NCI-H460 (cell line): ENCODE results near the gene NRXN2. TPM values are rescaled to one million over a fixed set of nuclear protein-coding genes. Genes with fewer than 3 reads are reported as not detected.
A peak's percentile ranks its signal among the peaks of the same experiment; 100 is the strongest.

Source experiments
- DNase-seq: peaks from one replicate; pipeline ENCODE4 v3.0.0-alpha.2; 2016; ENCODE audit warnings: low read depth; ENCODE audit errors: extremely low read depth
- polyA plus RNA-seq: library from polyadenylated mRNA; depleted of rRNA; stranded (reverse); fragments of >200 nt; gene quantifications from 2 replicates; pipeline ENCODE4 v1.2.3, GENCODE V29; 2014; cell fraction: nucleus; rRNA removed
- total RNA-seq: library from RNA; depleted of rRNA; stranded (reverse); fragments of >200 nt; shearing (Covaris generic); gene quantifications from 2 replicates; pipeline ENCODE4 v1.2.3, GENCODE V29; 2014; rRNA removed

NRXN2 gene
- total RNA-seq: 0.05 TPM in 1 of 2 replicates, not detected in the other
- polyA plus RNA-seq: not detected in 2 replicates

DNA sequence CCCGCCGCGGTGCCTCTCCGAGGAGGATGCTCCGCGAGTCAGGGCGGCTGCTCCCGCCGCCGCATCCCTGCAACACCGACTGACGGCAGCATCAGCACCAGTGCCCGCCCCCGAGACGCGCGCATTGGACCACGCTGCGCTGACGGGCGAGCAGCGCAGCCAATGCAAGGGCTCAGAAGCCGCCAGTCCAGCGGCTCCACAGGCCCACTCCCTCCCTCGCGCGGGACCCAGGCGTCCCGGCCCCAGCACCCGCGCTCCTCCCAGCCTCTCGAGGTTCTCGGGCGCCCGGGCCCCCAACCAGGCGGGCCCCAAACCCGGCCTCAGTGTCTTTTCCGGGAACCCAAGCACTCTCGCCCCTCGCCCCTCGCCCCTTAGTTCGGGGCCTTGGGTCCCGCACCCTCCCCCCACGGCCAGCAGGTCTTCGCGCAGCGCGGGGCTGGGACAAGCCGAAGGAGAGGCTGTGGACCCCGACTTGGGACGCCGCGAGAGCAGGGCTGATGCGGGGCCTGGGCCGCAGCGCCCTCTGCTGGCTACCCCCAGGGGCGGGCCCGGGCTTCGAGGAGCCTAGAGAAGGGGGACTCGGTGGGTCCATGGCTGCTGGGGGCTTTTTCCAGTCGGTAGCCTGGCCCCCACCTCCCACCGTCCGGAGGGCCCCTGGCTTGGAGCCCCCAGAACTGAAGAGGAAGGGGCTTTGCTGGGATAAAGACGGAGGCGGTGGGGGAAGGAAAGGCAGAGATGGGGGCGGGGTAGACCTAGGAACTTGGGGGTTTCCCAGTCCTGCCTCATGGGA, at the start of gene NRXN2:
TSS of gene NRXN2 (minus strand) at position 81 of the 790 bp plus-strand sequence. CDS start 9,498 bp downstream, outside the sequence.
- DNase-seq: peak; percentile 74

DNA sequence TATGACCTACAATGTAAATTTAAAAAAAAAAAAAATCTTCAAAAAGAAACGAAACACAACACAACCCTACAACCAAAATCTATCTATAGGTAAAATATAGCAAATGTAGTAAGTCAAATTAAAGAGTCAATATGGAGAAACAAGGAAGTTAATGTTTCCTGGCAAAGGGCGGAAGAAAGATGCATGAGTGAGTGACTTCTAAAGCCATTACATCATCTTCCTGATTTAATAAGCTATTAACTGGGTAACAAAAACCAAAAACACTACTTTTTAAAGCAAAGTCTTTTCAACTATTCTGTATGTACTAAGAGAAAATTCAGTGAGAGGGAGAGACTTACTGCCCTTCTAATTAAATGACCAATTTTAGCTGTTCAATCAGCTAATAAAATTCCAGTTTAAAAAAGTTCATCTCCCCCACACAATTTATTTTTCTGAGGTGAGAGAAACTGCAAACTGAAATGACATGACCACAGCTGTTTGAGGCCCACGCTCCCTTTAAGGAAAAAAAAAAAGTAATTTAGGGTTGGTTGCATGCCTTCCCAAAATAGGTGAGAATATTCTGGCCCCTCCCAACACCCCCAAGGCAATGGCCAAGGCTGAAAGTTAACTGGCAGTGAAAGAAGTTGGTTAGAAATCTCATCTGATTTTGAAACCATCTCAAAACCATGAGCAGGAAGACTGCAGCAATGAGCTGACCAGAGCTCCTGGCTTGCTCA, 49.5 kb upstream of the NRXN2 start:
- no peak for DNase-seq

DNA sequence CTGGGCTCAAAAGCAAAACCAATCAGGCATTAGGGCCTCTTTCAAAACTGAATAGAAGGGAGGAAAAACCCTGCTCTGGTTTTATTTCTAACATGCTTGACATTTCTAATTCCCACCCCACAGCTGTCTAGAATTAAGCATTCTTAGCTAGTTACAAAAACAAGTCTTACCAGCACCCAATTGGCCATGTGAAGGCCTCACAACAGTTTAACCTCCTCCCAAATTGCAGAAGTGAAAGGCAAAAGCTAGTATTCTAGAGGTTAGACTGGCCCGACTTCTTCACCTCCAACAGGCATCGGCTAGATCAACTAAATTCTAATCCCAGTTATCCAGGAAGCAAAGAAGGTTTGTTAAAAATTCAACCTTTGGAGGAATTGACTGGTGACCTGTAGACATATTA, 48.9 kb upstream of the NRXN2 start:
- DNase-seq: no peak

DNA sequence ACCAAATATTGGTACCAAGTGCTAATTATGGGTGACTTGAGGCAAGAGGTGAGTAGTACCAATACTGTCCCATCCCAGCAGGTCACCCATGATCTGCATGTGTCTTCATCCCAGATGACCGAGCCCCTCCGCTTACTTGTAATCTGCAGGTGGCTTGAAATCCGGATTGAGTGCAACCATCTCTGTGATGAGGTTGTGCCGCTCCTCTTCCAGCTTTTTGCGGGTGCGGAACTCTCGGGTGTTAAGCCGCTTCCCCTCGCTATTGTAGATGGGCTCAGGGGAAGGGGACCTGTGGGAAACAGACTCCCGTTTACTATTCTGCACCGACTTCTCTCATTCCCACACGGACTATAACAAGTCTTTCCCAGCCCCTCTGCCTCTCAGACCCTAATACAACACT, 47.1 kb upstream of the NRXN2 start:
- DNase-seq: no peak

DNA sequence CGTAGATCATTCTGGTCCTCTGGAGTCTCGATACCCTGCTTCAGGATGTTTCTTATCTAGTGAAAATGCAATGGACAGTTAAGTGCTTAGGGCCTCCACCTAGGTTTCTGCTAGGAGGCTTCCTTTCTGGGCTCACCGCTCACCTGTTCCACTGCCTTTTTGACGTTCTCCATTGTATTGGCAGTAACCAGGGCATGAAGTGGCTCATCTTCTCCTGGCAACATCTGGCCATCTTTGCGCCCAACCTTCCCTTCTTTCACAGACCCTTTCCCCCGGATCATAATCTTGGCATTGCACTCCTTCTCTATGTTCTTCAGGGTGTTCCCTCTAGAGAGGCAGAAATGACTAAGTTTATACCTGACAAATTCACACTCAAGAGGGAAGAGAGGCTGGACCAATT, 46.3 kb upstream of the NRXN2 start:
- no peak for DNase-seq

DNA sequence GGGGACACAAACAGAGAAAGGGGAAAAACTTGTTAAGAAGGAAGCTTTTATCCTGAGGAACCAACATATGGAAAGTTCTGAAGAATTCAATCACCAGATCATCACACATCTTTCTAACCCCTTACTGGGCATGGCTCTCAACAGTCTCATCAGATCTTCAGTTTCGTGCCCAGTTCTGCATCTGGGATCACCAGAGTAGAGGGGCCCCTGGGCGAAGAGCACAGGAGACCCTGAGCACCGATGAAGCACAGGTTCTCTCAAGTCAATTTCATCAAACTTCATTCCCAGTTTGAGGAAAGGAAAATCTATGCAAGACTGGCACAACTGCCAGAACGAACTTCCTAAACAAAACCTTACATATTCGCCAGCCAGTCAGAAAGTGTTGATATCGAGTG, 45.3 kb upstream of the NRXN2 start:
- DNase-seq: no peak

DNA sequence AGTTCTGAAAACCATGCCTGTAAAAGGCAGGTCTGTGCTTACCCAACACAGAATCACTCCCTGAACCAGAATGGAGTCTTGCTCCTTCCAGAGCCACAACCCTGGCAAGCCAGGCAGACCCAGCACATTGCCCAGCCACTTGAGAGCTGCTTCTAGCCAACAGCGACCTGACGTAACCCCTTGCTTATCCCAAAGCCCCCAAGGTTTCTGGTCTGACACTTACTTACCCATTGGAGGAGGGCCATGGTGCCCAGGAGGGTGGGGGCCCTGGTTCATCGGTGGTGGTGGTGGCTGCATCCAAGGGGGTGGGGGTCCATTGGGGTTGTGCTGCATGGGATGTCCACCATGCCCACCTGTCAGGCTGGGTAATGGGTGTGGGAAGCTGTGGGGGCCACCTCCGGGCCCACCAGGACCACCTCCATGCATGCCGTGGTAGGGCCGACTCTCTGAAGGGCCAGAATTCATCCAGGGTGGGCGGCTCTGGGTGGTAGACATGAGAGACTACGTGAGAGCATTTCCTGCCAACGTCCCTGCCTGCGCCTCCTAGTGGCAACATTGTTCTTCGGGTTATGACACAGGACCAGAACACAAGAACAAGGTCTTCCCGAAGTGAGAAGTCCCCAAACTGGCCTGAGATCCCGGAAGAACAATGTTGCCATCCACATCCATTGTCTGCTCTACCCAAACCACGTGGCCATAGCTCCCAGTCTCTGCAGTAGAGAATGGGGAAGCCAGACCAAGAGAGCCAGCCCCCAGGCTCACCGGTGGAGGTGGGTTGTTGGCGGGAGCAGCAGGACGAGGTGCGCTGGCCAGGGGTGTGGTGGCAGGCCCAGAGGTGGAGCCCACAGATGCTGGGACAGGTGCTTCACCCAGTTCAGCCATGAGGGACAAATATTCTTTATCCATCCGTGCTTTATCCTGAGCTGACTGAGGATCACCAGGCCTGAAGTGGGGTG, 44.6 kb upstream of the NRXN2 start:
- peak; percentile 43 for DNase-seq

DNA sequence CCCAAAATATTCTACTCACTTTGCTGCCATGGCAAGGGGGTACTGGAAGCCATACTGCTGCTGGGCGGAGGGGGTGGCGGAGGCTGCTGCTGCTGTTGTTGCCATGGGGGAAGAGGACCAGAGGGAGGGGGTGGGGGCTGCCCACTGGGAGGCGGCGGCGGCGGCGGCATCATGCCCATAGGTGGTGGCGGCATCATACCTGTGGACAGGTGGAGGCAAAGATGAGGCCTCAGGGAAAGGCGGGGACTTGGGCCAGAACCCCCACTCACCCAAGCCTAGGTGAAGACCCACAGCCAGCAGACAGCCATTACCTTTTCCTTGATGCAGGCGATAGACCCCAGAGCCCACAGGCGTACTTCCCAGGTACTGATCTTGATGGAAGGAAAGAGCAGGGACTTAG, 43.9 kb upstream of the NRXN2 start:
- DNase-seq: no peak

DNA sequence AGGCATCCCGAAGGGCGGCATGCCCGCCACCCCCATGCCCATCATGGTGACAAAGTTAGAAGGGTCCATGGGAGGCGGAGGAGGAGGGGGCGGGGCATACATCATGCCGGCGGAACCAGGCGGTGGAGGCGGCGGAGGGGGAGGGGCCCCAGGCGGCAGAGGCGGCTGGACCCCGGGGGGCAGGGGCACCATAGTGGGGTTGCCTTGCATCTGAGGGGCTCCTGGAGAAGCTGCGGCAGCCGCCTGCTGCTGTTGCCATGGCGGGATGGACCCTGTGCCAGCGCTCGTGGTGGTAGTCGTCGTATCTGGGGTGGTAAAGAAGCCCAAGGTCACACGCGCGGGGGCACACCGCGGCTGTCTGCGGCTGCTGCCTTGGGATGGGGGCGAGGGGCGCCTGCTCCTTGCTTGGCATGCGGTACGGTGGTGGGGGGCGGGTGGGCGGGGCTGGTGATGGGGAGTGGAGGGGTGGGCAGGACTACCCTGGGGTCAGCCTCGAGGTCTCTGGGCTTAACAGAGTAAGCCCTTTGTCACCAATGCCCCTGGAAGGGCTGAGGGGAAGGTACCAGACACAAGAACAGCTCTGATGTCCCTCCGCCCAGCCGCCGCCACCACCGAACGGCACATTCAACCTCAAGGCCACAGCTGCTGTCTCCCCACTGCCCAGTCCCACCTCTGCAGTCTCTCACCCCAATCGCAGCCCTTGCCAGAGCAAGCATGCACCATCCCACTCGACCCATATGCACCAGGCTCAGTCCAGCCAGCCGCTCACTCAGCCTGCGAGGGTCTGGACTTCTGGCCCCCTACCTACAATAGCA, 43.1 kb upstream of the NRXN2 start:
- no peak for DNase-seq

DNA sequence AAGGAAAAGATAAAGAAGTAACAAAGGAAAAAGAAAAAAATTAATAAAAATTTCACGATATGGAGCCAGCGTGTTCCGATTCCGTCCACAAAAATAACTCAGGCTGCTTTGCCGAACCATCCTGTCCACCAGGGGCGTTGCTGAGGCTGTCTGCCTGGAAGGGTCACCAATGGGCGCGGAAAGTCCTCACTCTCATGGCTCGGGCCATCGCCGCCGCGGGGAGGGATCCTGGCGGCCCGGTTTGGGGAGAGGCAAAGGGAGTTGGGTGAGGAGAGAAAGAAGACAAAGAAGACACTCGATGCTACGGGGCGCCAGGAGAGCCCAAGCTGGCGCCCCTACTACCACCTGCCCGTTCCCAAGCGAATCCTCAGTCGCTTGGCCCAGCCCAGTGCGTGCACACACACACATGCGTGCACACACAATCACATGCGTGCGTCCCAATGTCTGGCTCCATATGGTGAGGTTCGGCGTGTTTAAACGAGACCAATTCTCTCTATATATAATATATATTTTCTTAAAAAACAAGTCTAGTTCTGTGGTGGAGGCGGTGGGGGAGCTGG, 42.4 kb upstream of the NRXN2 start:
- DNase-seq: no peak

DNA sequence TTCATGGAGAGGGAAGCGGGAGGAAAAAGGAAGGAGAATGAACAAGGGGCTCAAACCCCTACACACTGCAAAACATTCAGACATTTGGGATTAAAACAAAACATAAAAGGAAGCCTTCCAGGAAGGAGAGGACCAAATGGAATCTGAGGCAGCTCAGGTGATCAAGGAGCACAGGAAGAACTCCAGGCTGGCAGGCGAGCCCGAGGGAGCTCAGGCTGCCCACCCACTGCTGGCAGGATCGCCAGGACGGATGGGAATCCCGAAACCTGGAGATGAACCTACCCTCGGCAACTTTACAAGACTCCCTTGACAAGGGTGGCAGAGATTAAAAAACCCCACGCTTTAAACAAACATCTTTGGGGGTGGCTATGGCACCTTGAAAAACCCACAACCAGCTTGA, 41.8 kb upstream of the NRXN2 start:
- DNase-seq: no peak

DNA sequence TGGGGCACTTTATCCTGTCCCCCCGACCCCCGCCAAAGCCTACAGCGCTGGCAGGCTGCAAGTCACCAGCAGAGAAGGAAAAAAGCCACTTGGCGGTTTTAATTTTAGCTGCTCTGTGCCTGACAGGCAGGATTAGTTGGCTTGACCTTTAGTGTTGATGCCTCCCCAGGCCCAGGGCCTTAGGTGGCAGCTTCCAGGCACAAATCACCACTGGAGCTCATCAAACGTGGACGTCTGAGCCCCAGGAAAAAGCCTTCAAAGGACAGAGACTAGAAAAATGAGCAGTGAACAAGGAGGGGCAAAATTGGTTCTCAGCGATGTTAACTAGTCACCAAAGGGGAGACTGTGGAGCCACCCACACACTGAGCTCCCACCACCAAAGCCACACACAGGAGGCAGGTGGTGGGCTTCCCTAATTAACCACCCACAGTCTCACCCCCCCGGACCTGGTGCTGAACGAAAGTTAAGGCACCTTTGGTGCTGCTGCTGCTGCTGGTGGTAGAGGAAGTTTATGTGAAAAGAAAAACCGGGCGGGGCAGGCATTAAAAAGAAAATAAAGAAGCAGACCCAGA, 41.1 kb upstream of the NRXN2 start:
- DNase-seq: no peak

DNA sequence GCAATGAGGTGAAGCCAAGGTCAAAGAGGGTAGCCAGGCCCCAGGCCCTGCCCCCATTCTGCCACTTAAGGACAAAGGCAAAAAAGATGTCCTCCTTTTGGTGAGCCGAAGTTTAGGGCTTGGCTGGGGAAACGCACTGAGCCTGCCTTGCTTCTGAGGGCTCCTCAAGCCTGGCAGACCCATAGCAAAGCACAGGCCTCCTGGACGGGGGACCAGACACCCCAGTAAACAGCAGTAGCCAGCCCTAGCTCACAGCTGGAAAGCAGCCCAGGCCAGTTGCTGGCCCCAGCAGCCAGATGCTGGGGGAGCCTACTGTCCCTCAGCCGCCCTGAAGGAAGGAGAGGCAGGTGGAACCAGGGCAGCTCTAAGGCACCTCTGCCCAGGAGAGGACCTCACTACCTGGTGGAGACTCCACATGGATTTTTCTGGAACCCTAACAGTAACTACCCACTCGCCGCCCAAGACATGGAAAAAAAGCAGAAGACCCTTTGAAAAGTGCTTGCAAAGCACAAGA, 40.6 kb upstream of the NRXN2 start:
- DNase-seq: no peak

DNA sequence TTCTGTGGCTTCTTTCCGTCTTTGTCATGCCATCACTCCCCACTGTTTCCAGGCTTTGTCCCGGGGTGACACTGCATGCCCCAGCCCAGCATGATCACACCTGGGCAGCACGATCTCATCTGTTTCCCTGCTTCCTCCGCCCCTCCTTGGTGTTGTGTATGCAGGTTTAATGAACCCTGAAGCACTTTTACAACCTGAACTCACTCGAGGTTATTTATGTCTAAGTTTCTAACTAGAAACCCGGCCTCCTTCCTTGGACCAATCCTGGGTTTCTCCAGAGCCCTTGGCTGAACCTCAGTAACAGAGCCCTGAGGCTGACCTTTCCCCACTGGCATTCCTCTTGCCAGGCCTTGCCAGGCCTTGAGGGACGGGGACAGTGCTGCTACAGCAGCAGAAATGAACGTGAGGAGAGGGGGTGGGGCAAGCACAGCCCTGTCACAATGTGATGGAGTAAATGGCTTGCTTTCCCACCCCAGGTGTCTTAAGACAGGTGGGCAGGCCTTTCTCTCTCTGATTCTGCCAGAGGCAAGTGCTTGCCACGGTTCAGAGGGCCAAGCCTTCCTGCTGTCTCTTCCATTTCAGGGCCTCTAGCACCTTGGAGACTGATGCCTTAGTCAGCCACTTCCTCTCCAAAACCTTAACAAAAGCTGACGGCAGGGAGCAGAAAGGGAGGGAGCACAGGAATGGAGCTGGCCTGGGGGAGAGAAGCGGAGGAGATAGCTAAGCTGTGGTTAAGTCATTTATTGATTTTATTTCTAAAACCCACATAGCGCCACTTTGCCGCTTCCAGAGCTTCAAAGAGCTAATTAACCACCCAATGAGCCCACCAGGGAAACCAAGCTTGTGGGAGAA, 39.9 kb upstream of the NRXN2 start:
- DNase-seq: no peak

DNA sequence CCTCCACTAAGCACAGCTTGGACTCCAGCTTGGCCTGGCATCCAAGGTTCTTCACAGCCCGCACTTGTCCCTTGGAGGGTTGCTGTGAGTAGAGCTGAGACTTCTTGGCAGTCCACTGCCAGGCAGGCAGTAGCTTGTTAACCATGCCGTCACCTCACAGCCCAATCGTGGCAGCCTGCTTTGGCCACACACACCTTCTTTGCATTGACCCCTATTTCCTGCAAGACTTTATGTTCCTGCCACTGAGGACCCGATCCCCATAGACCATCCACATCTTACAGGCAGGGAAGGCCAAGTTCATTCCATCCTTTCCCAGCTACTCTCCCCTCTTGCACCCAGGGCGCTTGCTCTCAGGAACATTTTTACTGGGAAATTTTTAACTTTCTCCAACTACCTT, 39.3 kb upstream of the NRXN2 start:
- no peak for DNase-seq

DNA sequence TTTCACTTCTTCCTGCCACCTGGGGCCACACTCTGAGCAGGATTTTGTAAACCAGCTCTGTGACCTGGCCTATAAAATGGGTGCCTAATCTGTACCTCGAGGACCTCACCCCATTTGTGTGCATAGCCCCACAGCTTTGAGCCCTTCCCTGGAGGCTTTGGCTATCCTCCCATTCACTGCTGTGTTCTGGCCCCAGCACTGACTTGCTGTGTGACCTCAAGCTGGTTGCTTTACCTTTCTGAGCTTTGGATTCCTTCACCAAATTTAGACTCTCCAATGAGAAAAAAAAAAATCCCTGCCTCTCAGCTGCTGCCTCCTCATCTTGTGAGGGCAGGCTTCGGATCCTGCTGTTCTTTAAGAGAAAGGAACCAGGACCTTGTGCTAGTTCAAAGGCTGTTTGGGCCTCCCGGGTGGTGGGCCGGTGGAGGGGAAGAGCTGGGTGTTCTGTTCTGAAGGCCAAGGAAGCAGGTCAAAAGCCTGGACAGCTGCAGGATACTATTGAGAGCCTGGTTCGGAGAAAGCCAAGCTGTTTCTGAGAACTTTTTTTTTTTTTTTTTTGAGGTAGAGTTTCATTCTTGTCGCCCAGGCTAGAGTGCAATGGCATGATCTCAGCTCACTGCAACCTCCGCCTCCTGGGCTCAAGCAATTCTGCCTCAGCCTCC, 37.9 kb upstream of the NRXN2 start:
- DNase-seq: no peak
